Fibroblast of peridontal ligament (primary cell): ENCODE results near the gene VWA1.
"Not testable (repeated sequence)": the region's sequence is repeated elsewhere in the genome, so short reads cannot be mapped to it uniquely, and the experiment has no call there.

Experiments
- DNase-seq: peaks from one replicate; pipeline ENCODE4 v3.0.0-alpha.2; 2010; ENCODE audit errors: extremely low read depth

VWA1 gene

GRCh38 chr1:1403653-1404052 lies 31.8 kb upstream of the VWA1 start:
- no peak for DNase-seq

DNA sequence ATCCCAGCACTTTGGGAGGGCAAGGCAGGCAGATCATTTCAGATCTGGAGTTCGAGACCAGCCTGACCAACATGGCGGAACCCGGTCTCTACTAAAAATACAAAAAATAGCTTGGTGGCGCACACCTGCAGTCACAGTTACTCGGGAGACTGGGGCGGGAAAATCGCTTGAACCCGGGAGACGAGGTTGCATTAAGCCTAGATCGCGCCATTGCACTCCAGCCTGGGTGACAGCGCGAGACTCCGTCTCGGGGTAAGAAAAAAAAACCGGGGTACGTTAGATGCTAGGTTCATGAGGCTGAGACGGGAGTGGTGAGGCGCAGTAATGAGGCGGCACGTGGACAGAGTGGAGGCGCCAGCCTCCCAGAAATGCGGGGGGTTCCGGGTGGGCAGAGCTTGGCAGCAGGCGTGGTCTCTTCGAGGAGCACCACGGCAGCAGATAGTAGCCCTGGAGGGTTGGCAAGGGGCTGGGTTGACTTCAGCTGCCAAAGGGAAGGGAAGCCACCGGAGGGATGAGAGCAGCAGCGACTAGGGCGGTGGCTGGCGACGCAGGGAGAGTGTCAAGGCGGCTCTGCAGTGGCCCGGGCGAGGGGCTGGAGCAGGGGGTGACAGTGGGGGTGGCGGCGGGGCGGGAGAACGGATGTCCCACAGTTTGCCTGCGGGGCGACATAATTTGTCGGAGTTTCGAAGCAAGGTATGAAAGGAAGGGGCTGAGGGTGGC lies 29.2 kb upstream of the VWA1 start:
- DNase-seq, result no peak

DNA sequence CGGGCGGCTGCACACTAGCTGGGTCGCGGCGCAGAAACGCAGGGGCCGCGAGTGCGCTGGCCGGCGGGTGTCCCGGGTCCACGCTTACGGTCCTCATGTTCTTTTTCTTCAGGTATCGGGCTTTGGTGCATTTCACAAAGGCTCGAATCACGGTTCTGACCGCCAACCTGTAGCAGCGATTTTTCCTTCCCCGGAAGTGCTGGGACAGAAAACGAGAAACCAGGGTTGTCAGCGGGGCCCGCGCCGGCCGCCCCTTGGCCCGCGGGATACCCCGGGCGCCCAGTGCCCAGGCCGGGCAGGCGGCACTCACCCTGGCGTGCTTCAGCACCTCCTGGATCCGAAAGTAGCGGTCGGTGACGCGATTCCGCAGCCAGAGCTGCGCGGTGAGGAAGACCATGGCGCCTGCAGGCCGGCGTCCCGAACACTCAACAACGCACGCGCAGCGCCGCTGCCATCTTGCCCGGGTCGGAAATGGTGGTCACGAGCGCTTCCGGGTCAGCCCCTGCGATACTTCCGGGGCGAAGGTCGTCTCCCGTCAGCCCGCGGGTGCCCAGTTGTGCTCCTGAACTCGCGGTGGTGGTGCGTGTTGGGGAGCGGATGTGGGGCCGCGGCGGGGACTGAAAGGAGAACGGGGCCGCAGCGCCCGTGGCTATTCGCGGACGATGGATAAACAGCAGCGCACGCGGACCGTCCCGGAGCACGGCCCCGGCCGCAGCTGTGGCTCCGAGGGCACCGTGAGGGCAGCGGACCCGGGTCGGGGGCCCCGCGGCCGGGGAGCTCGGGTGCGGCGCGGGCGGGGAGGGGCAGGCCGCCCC lies 28.5 kb upstream of the VWA1 start, which contains the start of gene MRPL20:
MRPL20 (minus strand) TSS at position 473 of the 815 bp plus-strand sequence; CDS start at position 397, 76 bp downstream.
- DNase-seq, result peak; percentile 82

- peak; percentile 45 for DNase-seq
Measured at GRCh38 chr1:1407636-1408318, 27.7 kb upstream of the VWA1 start.

GRCh38 chr1:1410238-1410637 lies 25.3 kb upstream of the VWA1 start:
- not testable (repeated sequence) for DNase-seq

GRCh38 chr1:1411626-1412025 lies 23.9 kb upstream of the VWA1 start:
- DNase-seq, result no peak

GRCh38 chr1:1412311-1412902 lies 23.1 kb upstream of the VWA1 start:
- not testable (repeated sequence) for DNase-seq

GRCh38 chr1:1415751-1416150 lies 19.7 kb upstream of the VWA1 start:
- DNase-seq, result no peak

- DNase-seq, result not testable (repeated sequence)
Measured at GRCh38 chr1:1417396-1417795, 18.1 kb upstream of the VWA1 start.

DNA sequence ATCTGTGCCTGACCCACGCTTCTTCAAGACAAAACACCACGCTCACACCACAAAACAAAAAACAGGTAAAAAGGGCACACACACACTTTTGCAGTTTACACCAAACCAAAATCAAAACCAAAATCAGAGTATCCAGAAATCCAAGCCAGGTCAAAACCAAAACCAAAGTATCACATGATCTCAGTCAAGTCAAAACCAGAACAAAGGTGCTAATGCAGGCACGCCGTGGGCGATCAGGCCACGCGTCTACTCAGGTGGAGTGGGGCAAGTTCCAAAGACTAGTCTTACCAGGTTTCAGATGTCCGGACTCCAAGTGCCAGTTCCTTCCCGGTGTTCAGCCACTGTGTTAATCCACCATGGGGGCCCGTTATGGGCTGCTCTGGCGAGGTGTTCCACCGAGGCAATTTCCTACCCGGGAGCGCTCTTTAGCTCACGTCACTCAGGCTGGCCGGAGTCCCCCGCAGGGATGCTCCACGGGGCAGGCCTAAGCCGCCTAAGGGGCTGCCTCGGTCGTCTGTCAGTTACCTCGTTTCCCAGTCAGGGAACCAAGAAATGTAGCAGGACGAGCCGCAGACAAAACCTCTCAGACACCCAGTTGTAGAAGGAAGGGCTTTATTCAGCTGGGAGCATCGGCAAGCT lies 17.5 kb upstream of the VWA1 start:
- not testable (repeated sequence) for DNase-seq

DNA sequence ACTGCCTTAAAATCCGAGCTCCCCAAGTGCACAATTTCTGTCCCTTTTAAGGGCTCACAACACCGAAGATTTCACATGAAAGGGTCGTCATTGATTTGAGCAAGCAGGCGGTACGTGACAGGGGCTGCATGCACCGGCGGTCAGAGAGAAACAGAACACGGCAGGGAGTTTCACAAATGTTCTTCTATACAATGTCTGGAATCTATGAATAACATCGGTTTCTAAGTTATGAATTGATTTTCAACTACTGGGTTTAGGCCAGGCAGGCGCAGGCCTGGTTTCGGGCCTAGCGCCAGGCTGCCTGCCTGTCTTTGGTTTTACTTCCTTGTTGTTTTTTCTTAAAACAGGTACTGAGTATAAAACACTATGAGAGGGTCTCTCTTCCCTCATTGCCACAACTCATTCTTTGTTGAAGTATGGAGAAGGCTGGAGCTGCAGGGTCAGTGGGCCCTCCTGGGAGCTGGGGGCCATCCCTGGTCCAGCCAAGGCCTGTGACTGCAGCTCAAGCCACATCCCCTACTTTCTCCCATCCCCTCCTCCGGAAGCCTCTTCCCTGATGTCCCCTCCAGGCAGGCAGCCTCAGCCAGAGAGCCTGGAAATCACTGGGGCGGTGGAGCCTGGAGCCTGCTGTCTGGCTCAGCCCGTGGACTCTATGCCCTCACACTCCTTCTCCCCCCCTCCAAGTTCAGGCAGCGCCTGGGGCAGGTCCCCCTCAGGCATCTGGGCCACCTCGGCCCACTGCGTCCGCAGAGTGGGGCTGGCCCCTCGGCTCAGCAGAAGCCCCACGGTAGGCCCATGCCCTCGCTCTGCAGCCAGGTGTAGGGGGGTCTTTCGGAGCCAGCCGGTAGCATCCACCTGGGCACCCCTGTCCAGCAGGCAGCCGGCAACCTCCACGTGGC lies 16.8 kb upstream of the VWA1 start:
- DNase-seq, result no peak

GRCh38 chr1:1419363-1419812 lies 16.1 kb upstream of the VWA1 start:
- no peak for DNase-seq

DNA sequence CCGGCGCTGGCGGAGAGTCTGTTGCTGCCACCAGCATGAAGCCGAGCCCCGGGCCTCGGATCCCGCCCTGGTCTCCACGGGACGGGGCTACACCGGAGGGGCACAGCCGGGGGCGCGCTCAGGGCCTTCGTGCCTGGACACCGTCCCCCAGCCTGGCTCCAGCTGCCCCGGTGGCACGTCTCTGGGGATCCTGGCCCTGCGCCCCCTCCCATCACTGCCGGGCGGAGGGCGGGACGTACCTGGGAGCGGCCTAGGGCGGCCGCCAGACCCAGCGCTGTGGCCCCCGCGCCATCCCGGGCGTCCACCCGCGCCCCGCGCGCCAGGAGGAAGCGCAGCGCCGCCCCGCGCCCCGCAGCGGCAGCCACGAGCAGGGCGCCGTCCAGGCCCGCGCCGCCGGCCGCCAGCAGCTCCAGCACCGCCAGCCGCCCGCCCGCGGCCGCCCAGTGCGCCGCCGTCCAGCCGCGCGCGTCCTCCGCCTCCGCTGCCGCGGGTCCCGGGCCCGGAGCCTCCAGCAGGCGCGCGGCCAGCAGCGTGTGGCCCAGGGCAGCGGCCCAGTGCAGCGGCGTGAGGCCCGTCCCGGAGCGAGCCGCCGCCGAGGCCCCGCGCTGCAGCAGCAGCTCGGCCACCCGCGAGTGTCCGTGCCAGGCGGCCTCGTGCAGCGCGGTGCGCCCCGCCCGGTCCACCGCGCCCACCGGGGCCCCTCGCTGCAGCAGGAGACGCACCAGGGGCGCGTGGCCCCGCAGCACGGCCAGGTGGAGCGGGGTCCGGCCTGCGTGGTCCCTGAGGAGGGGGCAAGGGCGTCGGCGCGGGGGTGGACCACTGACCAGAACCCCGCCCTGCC lies 15.5 kb upstream of the VWA1 start:
- DNase-seq, result no peak

- DNase-seq, result no peak
Measured at GRCh38 chr1:1420654-1421141, 14.8 kb upstream of the VWA1 start.

- DNase-seq, result no peak
Measured at GRCh38 chr1:1421147-1421906, 14.2 kb upstream of the VWA1 start, which contains the start of gene ANKRD65. ANKRD65 (minus strand) TSS chr1:1421276; CDS start chr1:1421005, 271 bp downstream.

DNA sequence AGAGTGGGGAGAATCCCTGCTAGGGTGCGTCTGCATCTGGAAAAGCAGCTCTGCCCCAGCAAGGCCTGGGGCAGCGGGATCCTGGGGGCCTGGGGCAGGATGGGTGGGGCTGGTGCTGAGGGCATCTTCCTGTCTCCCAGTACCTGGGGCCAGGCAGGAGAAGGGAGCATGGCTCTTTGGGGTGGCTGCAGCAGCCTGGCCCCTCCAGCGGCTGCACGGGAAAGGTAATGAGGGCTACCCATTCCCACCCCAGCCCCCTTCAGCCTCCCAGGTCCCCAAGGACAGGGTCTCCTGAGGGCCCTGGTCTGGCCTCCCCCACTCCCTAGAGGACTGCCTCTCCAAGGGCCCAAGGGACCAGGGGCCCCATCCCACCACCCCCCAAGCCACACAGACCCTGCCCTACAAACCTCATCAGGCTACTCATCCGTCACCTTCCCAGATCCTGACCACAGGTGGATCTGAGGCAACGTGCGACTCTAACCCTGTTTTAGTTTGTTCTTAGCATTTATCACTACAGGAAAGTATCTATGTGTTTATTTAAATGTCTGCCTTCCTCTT lies 13.5 kb upstream of the VWA1 start:
- DNase-seq, result no peak

DNA sequence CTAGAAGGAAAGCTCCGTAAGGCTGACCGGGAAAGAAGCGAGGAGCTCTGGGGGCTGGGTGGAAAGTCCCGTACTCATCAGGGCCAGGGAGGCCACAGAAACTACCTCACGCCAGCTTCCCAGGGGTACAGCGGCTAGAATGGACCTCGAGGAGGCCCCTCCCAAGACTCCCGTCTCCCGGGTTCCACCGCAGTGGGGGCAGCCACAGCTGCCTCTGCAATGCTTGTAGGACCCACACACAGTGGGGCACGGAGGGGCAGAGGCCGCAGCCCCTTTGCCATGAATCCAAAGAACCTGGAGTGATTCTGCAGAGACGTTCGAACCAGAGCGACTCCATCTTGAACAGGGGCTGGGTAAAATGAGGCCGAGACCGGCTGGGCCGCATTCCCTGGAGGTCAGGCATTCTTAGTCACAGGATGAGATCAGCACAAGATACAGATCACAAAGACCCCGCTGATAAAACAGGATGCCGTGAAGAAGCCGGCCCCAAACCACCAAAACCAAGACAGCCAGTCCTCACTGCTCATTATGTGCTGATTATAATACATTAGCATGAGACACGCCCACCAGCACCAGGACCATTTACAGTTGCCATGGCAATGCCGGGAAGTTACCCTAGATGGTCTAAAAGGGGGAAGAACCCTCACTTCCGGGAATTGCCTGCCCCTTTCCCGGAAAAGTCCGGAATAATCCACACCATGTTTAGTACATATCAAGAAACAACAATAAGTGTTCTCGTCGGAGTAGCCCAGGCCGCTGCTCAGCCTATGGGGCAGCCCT lies 12.8 kb upstream of the VWA1 start:
- DNase-seq, result no peak
